Smooth muscle cell (in vitro differentiated cells): ENCODE results near the gene TALDO1. TPM values are rescaled to one million over a fixed set of nuclear protein-coding genes. Genes with fewer than 3 reads are reported as not detected.
A peak's percentile ranks its signal among the peaks of the same experiment; 100 is the strongest.

Experiments
- DNase-seq: peaks from one replicate; lab custom pipeline; 2025; ENCODE audit not compliant: unreplicated experiment; lab: John Stamatoyannopoulos, UW
- H2AFZ ChIP-seq: fragments of 200-600 bp; sonication (generic); 2 replicates; pipeline ENCODE4 v1.6.0; 2016; ENCODE audit warnings: antibody characterized with exemption, low read depth, mild to moderate bottlenecking
- H3F3A ChIP-seq: fragments of 200-600 bp; sonication (generic); 2 replicates; pipeline ENCODE4 v1.6.0; 2017; ENCODE audit warnings: antibody characterized with exemption, low read depth
- H3K27ac ChIP-seq: fragments of 200-600 bp; sonication (generic); 2 replicates; pipeline ENCODE4 v1.5.1; 2016; ENCODE audit warnings: low read depth, mild to moderate bottlenecking
- H3K27me3 ChIP-seq: fragments of 200-600 bp; sonication (generic); 2 replicates; pipeline ENCODE4 v1.6.1; 2016; ENCODE audit warnings: low read depth, mild to moderate bottlenecking
- H3K36me3 ChIP-seq: fragments of 200-600 bp; sonication (generic); 2 replicates; pipeline ENCODE4 v1.5.1; 2016; ENCODE audit warnings: low read depth
- H3K4me1 ChIP-seq: fragments of 200-600 bp; sonication (generic); 2 replicates; pipeline ENCODE4 v1.5.1; 2016; ENCODE audit warnings: low read depth
- H3K4me2 ChIP-seq: fragments of 200-600 bp; sonication (generic); 2 replicates; pipeline ENCODE4 v1.6.0; 2016; ENCODE audit warnings: mild to moderate bottlenecking
- H3K4me3 ChIP-seq: fragments of 200-600 bp; sonication (generic); 2 replicates; pipeline ENCODE4 v1.5.1; 2016; ENCODE audit warnings: mild to moderate bottlenecking
- H3K79me2 ChIP-seq: fragments of 200-600 bp; sonication (generic); 2 replicates; pipeline ENCODE4 v1.6.0; 2016; ENCODE audit warnings: low read depth, mild to moderate bottlenecking
- H3K9ac ChIP-seq: fragments of 200-600 bp; sonication (generic); 2 replicates; pipeline ENCODE4 v1.6.0; 2016; ENCODE audit warnings: low read depth
- H3K9me3 ChIP-seq: fragments of 200-600 bp; sonication (generic); replicated peaks from 2 replicates; pipeline ENCODE4 v1.5.1; 2016; ENCODE audit warnings: low read depth
- H4K20me1 ChIP-seq: fragments of 200-600 bp; sonication (generic); 2 replicates; pipeline ENCODE4 v1.6.0; 2016; ENCODE audit warnings: low read depth
- CTCF ChIP-seq: fragments of 200-600 bp; sonication (generic); IDR thresholded peaks from 2 replicates; pipeline ENCODE4 v1.5.1; 2017; ENCODE audit warnings: borderline replicate concordance, mild to moderate bottlenecking, antibody characterized with exemption; ENCODE audit not compliant: insufficient read depth, poor library complexity, severe bottlenecking
- WGBS: methylation state at CpG from one replicate; pipeline ENCODE4 v1.1.7; 2016; ENCODE audit warnings: low lambda C conversion rate; 5-methylcytosine and 5-hydroxymethylcytosine counted together
- polyA plus RNA-seq: library from polyadenylated mRNA; unstranded; fragments of >200 nt; fragmentation: Nextera tagmentation; extraction: Ambion mirVana; gene quantifications from 2 replicates; pipeline ENCODE4 v1.2.1, GENCODE V29; 2016
- total RNA-seq: library from RNA; depleted of rRNA; stranded (reverse); fragments of >200 nt; gene quantifications from 2 replicates; pipeline ENCODE4 v1.2.3, GENCODE V29; 2014

Gene TALDO1
- total and polyA plus RNA-seq, 2 experiments from 2014 or later, result 100 to 155 TPM

- peaks cover 18% of the 10 kb centered on the region for H4K20me1 ChIP-seq
- no peak overlapping the region for H3K4me3 ChIP-seq
- H3K27me3 ChIP-seq, result no peaks in the 10 kb centered on the region
- no peaks in the 10 kb centered on the region for H3K36me3 ChIP-seq
- no peak overlapping the region for H3K9ac ChIP-seq
- no peak overlapping the region for H3K27ac ChIP-seq
- peaks cover 9% of the 10 kb centered on the region for H3F3A ChIP-seq
- DNase-seq, result no peak
- no peak overlapping the region for H2AFZ ChIP-seq
- no peak overlapping the region for H3K4me2 ChIP-seq
- peaks cover 16% of the 10 kb centered on the region for H3K4me1 ChIP-seq
- WGBS, result 95% methylated on average over 27 of the region's 38 CpGs
- H3K79me2 ChIP-seq, result no peaks in the 10 kb centered on the region
- no peak for TF ChIP-seq CTCF
- no peaks in the 10 kb centered on the region for H3K9me3 ChIP-seq
These were observed 47.7 kb downstream of the TALDO1 start for GRCh38 chr11:794766-795633.

GRCh38 chr11:795634-796564 is 48.6 kb downstream of the TALDO1 start:
- DNase-seq, result peak; percentile 72
- H3K4me2 ChIP-seq, result peak overlapping the region; percentile 98
- H3K27me3 ChIP-seq, result no peaks in the 10 kb centered on the region
- WGBS, result 43% methylated on average over 26 of the region's 26 CpGs
- TF ChIP-seq CTCF, result no peak
- H2AFZ ChIP-seq, result no peak overlapping the region
- H3K36me3 ChIP-seq, result no peaks in the 10 kb centered on the region
- peaks cover 16% of the 10 kb centered on the region for H3K4me1 ChIP-seq
- no peaks in the 10 kb centered on the region for H3K9me3 ChIP-seq
- peak overlapping the region; percentile 84 for H3K9ac ChIP-seq
- H4K20me1 ChIP-seq, result peaks cover 18% of the 10 kb centered on the region
- peak overlapping the region; percentile 83 for H3K27ac ChIP-seq
- peaks cover 9% of the 10 kb centered on the region for H3F3A ChIP-seq
- peak overlapping the region; percentile 70 for H3K4me3 ChIP-seq
- H3K79me2 ChIP-seq, result no peaks in the 10 kb centered on the region

GRCh38 chr11:796565-797295 is 49.5 kb downstream of the TALDO1 start:
- Histone ChIP-seq H2AFZ (no peak overlapping the region), H4K20me1 (peaks cover 18% of the 10 kb centered on the region), H3K27ac (peak overlapping the region; percentile 83), H3K36me3 (no peaks in the 10 kb centered on the region), H3K27me3 (no peaks in the 10 kb centered on the region), H3F3A (peaks cover 4% of the 10 kb centered on the region), H3K9ac (peak overlapping the region; percentile 84), H3K4me1 (peaks cover 16% of the 10 kb centered on the region), H3K9me3 (no peaks in the 10 kb centered on the region), H3K79me2 (no peaks in the 10 kb centered on the region), H3K4me3 (peak overlapping the region; percentile 70), H3K4me2 (peak overlapping the region; percentile 98)
- no peak for DNase-seq
- TF ChIP-seq CTCF, result no peak
- WGBS, result 54% methylated on average over 18 of the region's 18 CpGs
